Transverse colon (tissue), 4 donors: ENCODE results near the gene LPO. TPM values are rescaled to one million over a fixed set of nuclear protein-coding genes. Genes with fewer than 3 reads are reported as not detected.

Source experiments
- DNase-seq: peaks from one replicate; pipeline ENCODE4 v3.0.0-alpha.2; 2019
- H3K27ac ChIP-seq, 4 donors: fragments of 200-600 bp; sonication (generic); 2 replicates each; pipeline ENCODE4 v1.5.1; 2016 to 2018; ENCODE audit warnings: inconsistent platforms in 4 of 4
- H3K27me3 ChIP-seq: fragments of 200-600 bp; sonication (generic); 2 replicates; pipeline ENCODE4 v1.5.1; 2017; ENCODE audit warnings: inconsistent platforms
- H3K36me3 ChIP-seq, 4 donors: fragments of 200-600 bp; sonication (generic); 2 replicates each; pipeline ENCODE4 v1.5.1; 2017 to 2019; ENCODE audit warnings: inconsistent platforms in 4 of 4
- H3K4me1 ChIP-seq, 4 donors: fragments of 200-600 bp; sonication (generic); 2 replicates each; pipeline ENCODE4 v1.5.1; 2017 to 2020; ENCODE audit warnings: inconsistent platforms in 4 of 4
- H3K4me3 ChIP-seq, 4 donors: fragments of 200-600 bp; sonication (generic); 1 replicate in 1 of 4; 2 replicates in 3 of 4; pipeline versions ENCODE4 v1.5.1 to v1.6.1; 2017 to 2019; ENCODE audit warnings: inconsistent platforms in 4 of 4
- H3K9me3 ChIP-seq, 2 donors: fragments of 200-600 bp; sonication (generic); 2 replicates each; pipeline ENCODE4 v1.5.1; 2017 to 2019; ENCODE audit warnings: inconsistent platforms in 2 of 2
- EP300 ChIP-seq: sonication (generic); formaldehyde crosslinking; IDR thresholded peaks from one replicate; pipeline ENCODE4 v1.6.1; 2017; ENCODE audit warnings: antibody characterized with exemption, low read depth
- POLR2A ChIP-seq: fragments of 450-650 bp; IDR thresholded peaks from one replicate; pipeline ENCODE4 v1.6.1; 2016; ENCODE audit warnings: antibody characterized with exemption, mild to moderate bottlenecking, moderate library complexity
- POLR2AphosphoS5 ChIP-seq, 3 donors: sonication (generic); formaldehyde crosslinking; IDR thresholded peaks; one replicate each; pipeline ENCODE4 v1.6.1; 2016; ENCODE audit warnings: antibody characterized with exemption in 3 of 3
- WGBS, 2 donors: methylation state at CpG; one replicate each; pipeline ENCODE4 v1.1.5; 2018; ENCODE audit warnings: low coverage in 1 of 2; 5-methylcytosine and 5-hydroxymethylcytosine counted together
- in situ Hi-C, 4 donors: fragments of 200-750 bp; cut with MboI; loops; one replicate each; pipeline versions ENCODE4 v1.15.0 to v1.15.1; 2017; ENCODE audit warnings: low sequenced_read_pairs in 3 of 4, low pct_ligation_motif_present in 1 of 4, low pct_unique_long_range_greater_than_20kb in 1 of 4
- intact Hi-C: fragments of 100-400 bp; cut with DNase I; formaldehyde crosslinking; loops from one replicate; pipeline ENCODE4 v1.15.1; 2023; ENCODE audit warnings: low total_unique reads
- total RNA-seq, 4 donors: library from RNA; depleted of rRNA; stranded (reverse); fragments of >200 nt; gene quantifications; one replicate each; pipeline ENCODE4 v1.1.0, GENCODE V29; 2016
- TF ChIP-seq, protein P1 (sequence below), 5 experiments: fragments of 200-600 bp in 3 of 5; fragments of 450-650 bp in 2 of 5; sonication (generic) in 3 of 5; IDR thresholded peaks; 1 replicate in 2 of 5; 2 replicates in 3 of 5; pipeline ENCODE4 v1.5.1; 2016 to 2017; ENCODE audit warnings: antibody characterized with exemption in 5 of 5, inconsistent platforms in 3 of 5, mild to moderate bottlenecking in 2 of 5, moderate library complexity in 1 of 5

LPO gene
- total RNA-seq, 4 donors from 2014 or later, result not detected

DNA sequence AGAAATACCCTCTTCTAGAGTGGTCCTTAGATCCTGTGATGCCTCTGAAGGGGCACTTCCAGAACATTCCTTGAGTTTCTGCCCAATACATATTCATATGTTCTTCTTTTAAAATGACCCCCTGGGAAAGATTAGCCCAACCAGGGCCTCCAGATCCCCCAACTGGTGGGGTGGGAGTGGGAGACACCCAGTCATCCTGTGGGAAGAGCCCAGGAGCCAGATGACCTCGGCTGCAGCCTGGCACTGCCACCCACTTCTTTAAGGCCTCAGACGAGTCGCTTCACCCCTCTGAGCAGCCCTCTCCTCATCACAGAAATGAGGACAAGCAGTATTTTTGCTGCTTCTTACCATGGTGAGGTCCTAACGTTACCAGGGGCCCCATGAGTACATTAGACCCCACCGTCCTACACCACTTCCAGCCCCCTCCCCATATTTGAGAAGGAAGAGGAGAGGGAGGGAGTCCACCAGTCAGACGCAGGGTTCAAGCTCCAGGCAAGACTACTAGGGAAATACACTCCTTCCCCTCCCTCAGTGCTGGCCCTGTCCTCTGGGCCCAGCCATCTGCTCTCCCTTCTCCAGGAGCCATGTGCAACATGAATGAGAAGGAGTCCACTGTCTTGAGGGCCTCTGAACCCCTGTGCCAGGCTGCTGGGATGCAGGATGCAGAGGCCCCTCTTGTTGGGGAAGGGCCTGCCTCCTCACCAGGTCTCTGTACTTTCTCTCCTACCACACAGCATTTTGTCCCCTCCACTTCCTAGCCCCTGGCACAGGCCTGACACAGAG, 30.6 kb downstream of the LPO start:
- Histone ChIP-seq H3K4me1 (no peaks in the 10 kb centered on the region), H3K36me3 (no peaks in the 10 kb centered on the region), H3K27ac (no peak overlapping the region), H3K4me3 (no peak overlapping the region), H3K27me3 (peaks cover 13% of the 10 kb centered on the region), H3K9me3 (no peaks in the 10 kb centered on the region)
- no peak for DNase-seq
- TF ChIP-seq POLR2A (no peak), POLR2AphosphoS5 (IDR thresholded peaks at IDR 0.05) (no peak), EP300 (no peak)
- TF ChIP-seq, protein P1, sequence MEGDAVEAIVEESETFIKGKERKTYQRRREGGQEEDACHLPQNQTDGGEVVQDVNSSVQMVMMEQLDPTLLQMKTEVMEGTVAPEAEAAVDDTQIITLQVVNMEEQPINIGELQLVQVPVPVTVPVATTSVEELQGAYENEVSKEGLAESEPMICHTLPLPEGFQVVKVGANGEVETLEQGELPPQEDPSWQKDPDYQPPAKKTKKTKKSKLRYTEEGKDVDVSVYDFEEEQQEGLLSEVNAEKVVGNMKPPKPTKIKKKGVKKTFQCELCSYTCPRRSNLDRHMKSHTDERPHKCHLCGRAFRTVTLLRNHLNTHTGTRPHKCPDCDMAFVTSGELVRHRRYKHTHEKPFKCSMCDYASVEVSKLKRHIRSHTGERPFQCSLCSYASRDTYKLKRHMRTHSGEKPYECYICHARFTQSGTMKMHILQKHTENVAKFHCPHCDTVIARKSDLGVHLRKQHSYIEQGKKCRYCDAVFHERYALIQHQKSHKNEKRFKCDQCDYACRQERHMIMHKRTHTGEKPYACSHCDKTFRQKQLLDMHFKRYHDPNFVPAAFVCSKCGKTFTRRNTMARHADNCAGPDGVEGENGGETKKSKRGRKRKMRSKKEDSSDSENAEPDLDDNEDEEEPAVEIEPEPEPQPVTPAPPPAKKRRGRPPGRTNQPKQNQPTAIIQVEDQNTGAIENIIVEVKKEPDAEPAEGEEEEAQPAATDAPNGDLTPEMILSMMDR (IDR thresholded peaks at IDR 0.05), result no peak
- intact Hi-C loops, result no loop called here
- 76% methylated on average over 6 of the region's 6 CpGs; no CpG with 5 or more reads in 1 of the 2 donors for WGBS, 2 donors
- in situ Hi-C loops, result no loop called here

DNA sequence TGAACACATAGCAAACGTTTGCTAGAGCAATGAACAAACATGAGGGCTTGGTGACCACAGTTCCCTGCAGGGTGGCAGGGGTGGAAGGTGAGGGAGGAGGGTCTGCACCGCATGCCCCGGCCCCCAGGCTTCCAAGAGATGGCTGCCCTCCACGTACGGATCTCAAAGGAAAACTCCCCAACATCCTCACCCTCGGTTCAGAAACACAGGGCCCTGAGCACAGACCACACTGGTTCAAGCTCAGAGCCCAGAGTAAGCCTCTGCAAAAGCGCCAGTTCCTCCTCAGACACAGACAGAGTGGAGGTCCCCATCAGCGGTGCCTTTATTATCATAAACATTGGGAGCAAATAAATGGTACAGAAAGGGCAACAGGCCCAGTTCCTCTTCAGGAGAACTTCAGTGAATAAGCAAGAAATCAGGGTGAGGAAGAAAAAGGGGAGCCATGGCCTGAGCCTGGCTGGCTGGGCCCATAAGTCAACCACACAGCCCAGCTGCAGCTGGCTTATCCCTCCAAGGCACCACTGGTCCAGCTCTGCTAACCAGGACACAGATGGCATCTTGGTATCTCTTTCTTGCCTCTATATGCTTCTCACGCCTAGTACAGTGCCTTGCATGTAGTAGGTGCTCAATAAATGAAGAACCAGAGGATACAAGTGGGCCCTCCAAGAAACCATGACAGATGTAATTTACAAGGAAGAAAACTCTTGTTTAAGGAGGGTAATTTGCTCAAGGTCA, 31.3 kb downstream of the LPO start:
- Histone ChIP-seq H3K27ac (no peak overlapping the region), H3K9me3 (no peaks in the 10 kb centered on the region), H3K4me3 (no peak overlapping the region), H3K27me3 (peaks cover 5% of the 10 kb centered on the region), H3K4me1 (no peaks in the 10 kb centered on the region), H3K36me3 (no peaks in the 10 kb centered on the region)
- in situ Hi-C loops (no loop called here), intact Hi-C loops (no loop called here)
- TF ChIP-seq POLR2A (no peak), EP300 (no peak), POLR2AphosphoS5 (IDR thresholded peaks at IDR 0.05) (no peak)
- TF ChIP-seq, protein P1 (IDR thresholded peaks at IDR 0.05), result no peak
- WGBS, 2 donors, result 79 to 88% methylated on average over 1 to 9 of the region's 9 CpGs
- DNase-seq, result no peak

DNA sequence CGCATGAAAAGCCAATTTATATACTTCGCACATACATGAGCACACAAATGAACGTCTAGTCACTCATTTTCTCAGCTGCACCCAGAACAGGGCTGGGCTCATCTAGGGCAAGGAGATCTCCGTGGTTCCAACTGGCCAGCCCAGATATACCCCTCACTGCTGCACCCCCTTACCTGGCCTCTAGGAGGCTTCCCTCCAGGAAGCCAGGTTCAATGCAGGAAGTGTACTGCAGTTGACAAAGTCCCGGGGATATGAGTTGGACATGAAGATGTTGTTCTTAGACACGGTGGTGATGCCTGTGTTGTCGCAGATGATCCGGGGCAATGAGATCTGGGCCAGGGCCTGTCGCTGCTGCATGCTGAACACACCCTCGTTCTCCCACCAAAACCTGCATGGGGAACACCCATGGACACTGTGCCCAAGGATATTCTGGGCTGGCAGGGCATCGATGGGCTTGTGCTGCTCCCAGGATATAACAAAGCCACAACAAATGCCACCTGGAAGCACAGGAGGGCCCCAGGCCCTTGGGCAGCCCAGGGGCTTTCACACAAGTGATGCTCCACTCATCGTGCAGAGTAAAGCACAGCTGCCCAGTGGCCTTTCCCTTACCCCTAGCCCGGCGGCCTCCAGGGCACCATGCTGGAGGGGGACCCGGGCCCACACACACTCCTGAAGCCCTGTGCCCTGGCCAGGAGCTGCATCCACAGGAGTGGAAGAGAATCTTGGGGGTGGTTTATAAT, 32.3 kb downstream of the LPO start:
- H3K36me3 ChIP-seq, result no peaks in the 10 kb centered on the region
- no peak for DNase-seq
- no peak overlapping the region for H3K27ac ChIP-seq
- intact Hi-C loops (no loop called here), in situ Hi-C loops (no loop called here)
- H3K27me3 ChIP-seq, result no peaks in the 10 kb centered on the region
- no peaks in the 10 kb centered on the region for H3K9me3 ChIP-seq
- H3K4me1 ChIP-seq, result no peaks in the 10 kb centered on the region
- 71 to 81% methylated on average over 2 to 15 of the region's 15 CpGs for WGBS, 2 donors
- TF ChIP-seq, protein P1 (IDR thresholded peaks at IDR 0.05), result peak in 1 of 5 experiments; percentile 16
- no peak for TF ChIP-seq POLR2AphosphoS5 (IDR thresholded peaks at IDR 0.05)
- H3K4me3 ChIP-seq, result no peak overlapping the region

DNA sequence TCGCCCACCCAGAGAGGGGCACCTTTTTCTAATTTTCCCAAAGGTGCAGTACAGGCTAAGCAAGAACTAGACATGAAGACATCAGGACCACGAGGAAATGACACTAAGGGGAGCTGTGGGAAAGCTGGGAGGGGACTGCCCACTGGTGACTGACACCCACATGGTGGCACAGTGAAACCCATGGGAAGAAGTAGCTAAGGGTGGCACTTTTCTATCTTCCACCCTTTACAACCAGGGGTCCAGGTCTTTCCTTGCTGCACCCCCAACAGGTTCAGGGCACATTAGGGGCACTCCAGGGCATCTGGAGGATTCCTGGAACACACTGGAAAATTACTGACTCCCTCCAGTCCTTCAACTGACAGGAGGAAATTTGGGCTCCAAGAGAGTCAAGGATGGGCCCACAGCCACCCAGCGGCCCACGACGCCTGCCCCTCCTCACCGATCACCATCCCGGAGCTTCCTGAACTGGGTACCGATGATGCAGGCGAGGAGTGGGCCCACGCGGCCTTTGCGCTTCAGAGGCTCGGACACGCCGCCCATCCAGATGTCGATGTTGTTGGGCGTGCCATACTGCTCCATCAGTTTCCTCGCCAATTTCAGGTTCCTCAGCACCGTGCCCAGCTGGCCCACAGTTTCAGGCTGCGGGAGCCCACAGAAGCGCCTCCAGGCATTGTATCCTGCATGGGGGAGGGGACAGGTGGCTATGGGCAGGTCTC, 33.0 kb downstream of the LPO start:
- in situ Hi-C loops, result no loop called here
- Histone ChIP-seq H3K36me3 (no peaks in the 10 kb centered on the region), H3K4me1 (no peaks in the 10 kb centered on the region), H3K4me3 (no peak overlapping the region), H3K9me3 (no peaks in the 10 kb centered on the region), H3K27ac (no peak overlapping the region), H3K27me3 (peaks cover 2% of the 10 kb centered on the region)
- 70 to 94% methylated on average over 2 to 20 of the region's 21 CpGs for WGBS, 2 donors
- intact Hi-C loops, result no loop called here
- DNase-seq, result no peak
- TF ChIP-seq POLR2A (no peak), EP300 (no peak), POLR2AphosphoS5 (IDR thresholded peaks at IDR 0.05) (no peak)
- TF ChIP-seq, protein P1 (IDR thresholded peaks at IDR 0.05), result no peak
